ENCODE measurements around the gene TPD52L2. TPM values are rescaled to one million over a fixed set of nuclear protein-coding genes. Genes with fewer than 3 reads are reported as not detected.

TPD52L2 gene
- total RNA-seq, 1 experiment from 2014 or later = 293 TPM

- TF ChIP-seq CTCF (IDR thresholded peaks at IDR 0.05; ENCODE audit: insufficient read depth in 1 of 2, low read depth in 1 of 2, low read length in 1 of 2, severe bottlenecking in 1 of 2, unreplicated experiment in 1 of 2) = no peak
- no peaks in the 10 kb centered on the region for H3K27me3 Mint-ChIP-seq (ENCODE audit: insufficient read depth, unreplicated experiment)
- intact Hi-C loops (cut with micrococcal nuclease; ENCODE audit: unreplicated experiment) = loop anchor here (10.0 kb wide), 2 partner anchors 173 to 267 kb away; partner anchors contain the start of genes GMEB2 and TCEA2
- no peaks in the 10 kb centered on the region for H3K9me3 ChIP-seq
- peak overlapping the region; percentile 26 for H3K27ac Mint-ChIP-seq (ENCODE audit: unreplicated experiment)
- CTCF ChIA-PET = interaction anchor here (0.6 kb wide), 1 partner anchor 290 kb away, joined by 3 read pairs; no protein-coding TSS in a partner anchor
- H3K4me1 Mint-ChIP-seq (ENCODE audit: low read depth, unreplicated experiment) = peaks cover 4% of the 10 kb centered on the region
- no peaks in the 10 kb centered on the region for H3K9me3 Mint-ChIP-seq (ENCODE audit: unreplicated experiment)
- BruUV-seq (replicated peaks) = TSS peak; percentile 38
- no peak for DNase-seq
- no peaks in the 10 kb centered on the region for H3K27me3 ChIP-seq (replicated peaks; ENCODE audit: control insufficient read depth, insufficient read depth, low read length)
- no peak overlapping the region for H3K4me3 Mint-ChIP-seq (ENCODE audit: unreplicated experiment)
- POLR2A ChIA-PET = interaction anchor here (0.8 kb wide), 1 partner anchor 26 kb away, joined by 6 read pairs; the partner anchor contains the start of gene TPD52L2
- peaks cover 18% of the 10 kb centered on the region for H3K4me1 ChIP-seq
- H3K36me3 Mint-ChIP-seq (ENCODE audit: insufficient read depth, unreplicated experiment) = peaks cover 81% of the 10 kb centered on the region
- H3K4me3 ChIP-seq (ENCODE audit: low read depth, low read length) = no peak overlapping the region
- peaks cover 12% of the 10 kb centered on the region for H3K36me3 ChIP-seq (ENCODE audit: control insufficient read depth, insufficient read depth, low read length)
Observed at GRCh38 chr20:63891061-63892002, 26.3 kb downstream of the TPD52L2 start.

GRCh38 chr20:63892402-63892801 is 27.3 kb downstream of the TPD52L2 start:
- no peak overlapping the region for H3K4me3 Mint-ChIP-seq (ENCODE audit: unreplicated experiment)
- ChIA-PET CTCF (interaction anchor here (0.9 kb wide), 1 partner anchor 88 kb away, joined by 3 read pairs; the partner anchor contains the start of gene PRPF6), POLR2A (interaction anchor here (0.8 kb wide), 1 partner anchor 27 kb away, joined by 6 read pairs; the partner anchor contains the start of gene TPD52L2)
- no peak overlapping the region for H3K4me3 ChIP-seq (ENCODE audit: low read depth, low read length)
- H3K4me1 Mint-ChIP-seq (ENCODE audit: low read depth, unreplicated experiment) = peaks cover 12% of the 10 kb centered on the region
- H3K27me3 ChIP-seq (replicated peaks; ENCODE audit: control insufficient read depth, insufficient read depth, low read length) = no peaks in the 10 kb centered on the region
- no TSS peak for BruUV-seq (replicated peaks)
- H3K9me3 Mint-ChIP-seq (ENCODE audit: unreplicated experiment) = no peaks in the 10 kb centered on the region
- no peaks in the 10 kb centered on the region for H3K9me3 ChIP-seq
- no peaks in the 10 kb centered on the region for H3K27me3 Mint-ChIP-seq (ENCODE audit: insufficient read depth, unreplicated experiment)
- peaks cover 80% of the 10 kb centered on the region for H3K36me3 Mint-ChIP-seq (ENCODE audit: insufficient read depth, unreplicated experiment)
- H3K4me1 ChIP-seq = peaks cover 25% of the 10 kb centered on the region
- no peak for DNase-seq
- peaks cover 12% of the 10 kb centered on the region for H3K36me3 ChIP-seq (ENCODE audit: control insufficient read depth, insufficient read depth, low read length)
- intact Hi-C loops (cut with micrococcal nuclease; ENCODE audit: unreplicated experiment) = loop anchor here (10.0 kb wide), 2 partner anchors 172 to 268 kb away; partner anchors contain the start of genes GMEB2 and TCEA2
- TF ChIP-seq CTCF (IDR thresholded peaks at IDR 0.05; ENCODE audit: insufficient read depth in 1 of 2, low read depth in 1 of 2, low read length in 1 of 2, severe bottlenecking in 1 of 2, unreplicated experiment in 1 of 2) = no peak
- H3K27ac Mint-ChIP-seq (ENCODE audit: unreplicated experiment) = no peak overlapping the region

- Histone ChIP-seq H3K36me3 (ENCODE audit: control insufficient read depth, insufficient read depth, low read length) (peaks cover 7% of the 10 kb centered on the region), H3K27me3 (replicated peaks; ENCODE audit: control insufficient read depth, insufficient read depth, low read length) (no peaks in the 10 kb centered on the region), H3K4me3 (ENCODE audit: low read depth, low read length) (peak overlapping the region; percentile 61), H3K9me3 (no peaks in the 10 kb centered on the region), H3K4me1 (peaks cover 33% of the 10 kb centered on the region)
- POLR2A ChIA-PET = interaction anchor here (0.5 to 3.9 kb wide), 5 partner anchors 14 to 252 kb away, joined by 3 to 49 read pairs (median 5); partner anchors contain the start of gene TPD52L2
- peaks cover 69% of the 10 kb centered on the region for H3K36me3 Mint-ChIP-seq (ENCODE audit: insufficient read depth, unreplicated experiment)
- H3K9me3 Mint-ChIP-seq (ENCODE audit: unreplicated experiment) = no peaks in the 10 kb centered on the region
- no peaks in the 10 kb centered on the region for H3K27me3 Mint-ChIP-seq (ENCODE audit: insufficient read depth, unreplicated experiment)
- TF ChIP-seq CTCF (IDR thresholded peaks at IDR 0.05; ENCODE audit: insufficient read depth in 1 of 2, low read depth in 1 of 2, low read length in 1 of 2, severe bottlenecking in 1 of 2, unreplicated experiment in 1 of 2) = no peak
- peak overlapping the region; percentile 76 for H3K4me3 Mint-ChIP-seq (ENCODE audit: unreplicated experiment)
- peaks cover 24% of the 10 kb centered on the region for H3K4me1 Mint-ChIP-seq (ENCODE audit: low read depth, unreplicated experiment)
- no TSS peak for BruUV-seq (replicated peaks)
- intact Hi-C loops (cut with micrococcal nuclease; ENCODE audit: unreplicated experiment) = loop anchor here (1.0 to 10.0 kb wide), 4 partner anchors 29 to 269 kb away; partner anchors contain the start of genes GMEB2, TCEA2, TPD52L2 and UCKL1
- CTCF ChIA-PET = interaction anchor here (0.7 to 1.2 kb wide), 5 partner anchors 29 to 87 kb away, joined by 3 to 6 read pairs (median 5); partner anchors contain the start of genes PRPF6, SAMD10, TPD52L2 and UCKL1
- peak overlapping the region; percentile 14 for H3K27ac Mint-ChIP-seq (ENCODE audit: unreplicated experiment)
- no peak for DNase-seq
Observed at GRCh38 chr20:63893999-63894357, 28.9 kb downstream of the TPD52L2 start.
